ENCODE data around the gene PNPLA6. TPM values are rescaled to one million over a fixed set of nuclear protein-coding genes. Genes with fewer than 3 reads are reported as not detected.

The PNPLA6 gene
- total RNA-seq, 4 donors from 2014 or later, result 54.9 to 111 (median 75.2) TPM

GRCh38 chr19:7502552-7502951, 33.0 kb upstream of the PNPLA6 start:
- no peak for ATAC-seq
- no peaks in the 10 kb centered on the region for H3K36me3 ChIP-seq
- peaks cover 0 to 29% (median 16%) of the 10 kb centered on the region in 3 donors for H3K4me1 ChIP-seq
- H3K27ac ChIP-seq, result no peak overlapping the region
- no peak overlapping the region for H3K4me3 ChIP-seq
- 0% methylated on average over 1 of the region's 2 CpGs; no CpG with 5 or more reads in 1 of the 2 donors for WGBS, 2 donors (ENCODE audit: low coverage in 1 of 2)
- no peaks in the 10 kb centered on the region for H3K9me3 ChIP-seq
- no peak for TF ChIP-seq CTCF (IDR thresholded peaks at IDR 0.05)
- peaks cover 62% of the 10 kb centered on the region for H3K27me3 ChIP-seq

DNA sequence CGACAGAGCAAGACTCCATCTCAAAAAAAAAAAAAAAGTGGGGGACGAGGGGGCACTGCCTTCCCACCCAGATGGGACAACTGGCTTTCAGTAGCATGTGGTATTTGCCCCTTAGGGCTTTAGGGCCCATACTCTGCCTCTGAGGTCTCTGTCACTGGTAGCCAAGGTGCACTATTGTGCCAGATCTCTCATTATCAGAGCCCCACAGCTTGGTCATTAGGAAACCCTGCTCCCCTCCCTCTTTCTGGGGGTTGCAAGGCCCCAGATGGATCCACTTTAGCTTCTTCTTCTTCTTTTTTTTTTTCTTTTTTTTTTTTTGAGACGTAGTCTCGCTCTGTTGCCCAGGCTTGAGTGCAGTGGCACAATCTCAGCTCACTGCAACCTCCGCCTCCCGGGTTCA, 30.8 kb upstream of the PNPLA6 start:
- Histone ChIP-seq H3K4me3 (no peak overlapping the region), H3K9me3 (no peaks in the 10 kb centered on the region), H3K27me3 (peaks cover 62% of the 10 kb centered on the region), H3K27ac (no peak overlapping the region), H3K4me1 (peaks cover 0 to 35% (median 16%) of the 10 kb centered on the region in 3 donors), H3K36me3 (no peaks in the 10 kb centered on the region)
- ATAC-seq, result no peak
- WGBS, 2 donors (ENCODE audit: low coverage in 1 of 2), result 83% methylated on average over 6 of the region's 6 CpGs; no CpG with 5 or more reads in 1 of the 2 donors
- TF ChIP-seq EP300 (IDR thresholded peaks at IDR 0.05) (no peak), CTCF (IDR thresholded peaks at IDR 0.05) (no peak), POLR2A (IDR thresholded peaks at IDR 0.05) (no peak), POLR2AphosphoS5 (IDR thresholded peaks at IDR 0.05) (no peak)

DNA sequence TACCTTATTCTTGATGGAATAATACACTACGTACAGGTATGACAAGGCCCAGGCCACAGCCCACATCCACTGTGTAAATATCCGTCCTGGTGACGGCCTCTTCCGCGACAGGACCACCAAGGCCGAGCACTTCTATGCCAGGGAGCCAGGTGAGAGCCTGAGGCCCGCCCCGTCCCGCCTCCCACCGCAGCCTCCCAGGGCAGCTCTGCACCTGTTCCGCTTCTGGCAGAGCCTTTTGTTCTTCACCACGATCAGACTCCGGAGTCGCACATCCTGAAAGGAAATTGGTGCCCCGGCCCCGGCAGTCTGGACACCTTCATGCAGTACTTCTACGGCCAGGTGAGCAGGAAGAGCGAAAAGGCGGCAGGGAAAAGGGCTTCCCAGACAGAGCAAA, 30.2 kb upstream of the PNPLA6 start:
- no peaks in the 10 kb centered on the region for H3K9me3 ChIP-seq
- H3K4me1 ChIP-seq, result peaks cover 0 to 35% (median 16%) of the 10 kb centered on the region in 3 donors
- TF ChIP-seq EP300 (IDR thresholded peaks at IDR 0.05) (no peak), CTCF (IDR thresholded peaks at IDR 0.05) (no peak), POLR2A (IDR thresholded peaks at IDR 0.05) (no peak), POLR2AphosphoS5 (IDR thresholded peaks at IDR 0.05) (no peak)
- H3K27ac ChIP-seq, result no peak overlapping the region
- WGBS, 2 donors (ENCODE audit: low coverage in 1 of 2), result 55% methylated on average over 3 of the region's 19 CpGs; no CpG with 5 or more reads in 1 of the 2 donors
- H3K27me3 ChIP-seq, result peaks cover 58% of the 10 kb centered on the region
- no peak overlapping the region for H3K4me3 ChIP-seq
- no peak for ATAC-seq
- no peaks in the 10 kb centered on the region for H3K36me3 ChIP-seq

- no peaks in the 10 kb centered on the region for H3K36me3 ChIP-seq
- H3K4me3 ChIP-seq, result peak overlapping the region in 1 of 2 donors; percentile 14
- H3K27ac ChIP-seq, result peak overlapping the region in 2 of 4 donors; percentile 10 to 33
- WGBS, 2 donors (ENCODE audit: low coverage in 1 of 2), result 11% methylated on average over 4 of the region's 33 CpGs; no CpG with 5 or more reads in 1 of the 2 donors
- no peak for TF ChIP-seq CTCF (IDR thresholded peaks at IDR 0.05)
- no peak for TF ChIP-seq POLR2A (IDR thresholded peaks at IDR 0.05)
- no peak for TF ChIP-seq POLR2AphosphoS5 (IDR thresholded peaks at IDR 0.05)
- no peak for TF ChIP-seq EP300 (IDR thresholded peaks at IDR 0.05)
- peaks cover 0 to 30% (median 12%) of the 10 kb centered on the region in 3 donors for H3K4me1 ChIP-seq
- no peaks in the 10 kb centered on the region for H3K9me3 ChIP-seq
- H3K27me3 ChIP-seq, result peaks cover 53% of the 10 kb centered on the region
- peak; percentile 17 for ATAC-seq
Observed at GRCh38 chr19:7505682-7506384, 29.7 kb upstream of the PNPLA6 start.
